MM.1S (cell line): Measurements from ENCODE around the gene CDHR5.

Experiments
- DNase-seq: peaks from one replicate; pipeline ENCODE4 v3.0.0-alpha.2; 2015
- H2AFZ ChIP-seq: fragments of 300-600 bp; sonication (generic); 2 replicates; pipeline ENCODE4 v1.6.0; 2016; ENCODE audit warnings: antibody characterized with exemption, low read length
- H3F3A ChIP-seq: fragments of 300-600 bp; sonication (generic); 2 replicates; pipeline ENCODE4 v1.6.1; 2016; ENCODE audit warnings: mild to moderate bottlenecking, antibody characterized with exemption, low read length, moderate library complexity, mixed read lengths; ENCODE audit not compliant: insufficient read depth
- H3K27ac ChIP-seq: fragments of 300-600 bp; sonication (generic); 2 replicates; pipeline ENCODE4 v1.5.1; 2016; ENCODE audit warnings: mild to moderate bottlenecking, low read length
- H3K27me3 ChIP-seq: fragments of 300-600 bp; sonication (generic); replicated peaks from 2 replicates; pipeline ENCODE4 v1.6.0; 2016; ENCODE audit warnings: low read length; ENCODE audit not compliant: insufficient read depth
- H3K36me3 ChIP-seq: fragments of 300-600 bp; sonication (generic); replicated peaks from 2 replicates; pipeline ENCODE4 v1.6.1; 2016; ENCODE audit warnings: mild to moderate bottlenecking, low read length, mixed read lengths; ENCODE audit not compliant: insufficient read depth
- H3K4me1 ChIP-seq: fragments of 300-600 bp; sonication (generic); 2 replicates; pipeline ENCODE4 v1.6.1; 2016; ENCODE audit warnings: low read length, mixed read lengths
- H3K4me2 ChIP-seq: fragments of 300-600 bp; sonication (generic); 2 replicates; pipeline ENCODE4 v1.6.0; 2016; ENCODE audit warnings: low read depth, low read length
- H3K4me3 ChIP-seq: fragments of 300-600 bp; sonication (generic); 2 replicates; pipeline ENCODE4 v1.5.1; 2016; ENCODE audit warnings: low read length, mixed read lengths
- H3K79me2 ChIP-seq: fragments of 300-600 bp; sonication (generic); 2 replicates; pipeline ENCODE4 v1.6.1; 2016; ENCODE audit warnings: mixed run types, low read length, mixed read lengths
- H3K9ac ChIP-seq: fragments of 300-600 bp; sonication (generic); 2 replicates; pipeline ENCODE4 v1.6.1; 2016; ENCODE audit warnings: low read length, mixed read lengths
- H3K9me2 ChIP-seq: fragments of 300-600 bp; sonication (generic); replicated peaks from 2 replicates; pipeline ENCODE4 v1.6.1; 2016; ENCODE audit warnings: mild to moderate bottlenecking, low read length, mixed read lengths; ENCODE audit not compliant: insufficient read depth
- H3K9me3 ChIP-seq: fragments of 300-600 bp; sonication (generic); replicated peaks from 2 replicates; pipeline ENCODE4 v1.6.1; 2016; ENCODE audit warnings: mild to moderate bottlenecking, low read length, mixed read lengths; ENCODE audit not compliant: insufficient read depth
- H4K20me1 ChIP-seq: fragments of 300-600 bp; sonication (generic); 2 replicates; pipeline ENCODE4 v1.6.1; 2016; ENCODE audit warnings: mild to moderate bottlenecking, low read length, moderate library complexity, mixed read lengths; ENCODE audit not compliant: insufficient read depth
- EZH2 ChIP-seq: fragments of 300-600 bp; sonication (generic); optimal IDR thresholded peaks from 2 replicates; pipeline ENCODE3; 2017; ENCODE audit warnings: low read depth, mild to moderate bottlenecking, antibody characterized with exemption, low read length, mixed read lengths
- EZH2phosphoT487 ChIP-seq: fragments of 300-600 bp; sonication (generic); IDR thresholded peaks from 2 replicates; pipeline ENCODE4 v1.6.1; 2018; ENCODE audit warnings: antibody characterized with exemption, low read length
- TF ChIP-seq, protein P1 (sequence below): fragments of 300-600 bp; sonication (generic); IDR thresholded peaks from 2 replicates; pipeline ENCODE4 v1.5.1; 2016; ENCODE audit warnings: antibody characterized with exemption, low read length, mixed read lengths

Gene CDHR5

DNA sequence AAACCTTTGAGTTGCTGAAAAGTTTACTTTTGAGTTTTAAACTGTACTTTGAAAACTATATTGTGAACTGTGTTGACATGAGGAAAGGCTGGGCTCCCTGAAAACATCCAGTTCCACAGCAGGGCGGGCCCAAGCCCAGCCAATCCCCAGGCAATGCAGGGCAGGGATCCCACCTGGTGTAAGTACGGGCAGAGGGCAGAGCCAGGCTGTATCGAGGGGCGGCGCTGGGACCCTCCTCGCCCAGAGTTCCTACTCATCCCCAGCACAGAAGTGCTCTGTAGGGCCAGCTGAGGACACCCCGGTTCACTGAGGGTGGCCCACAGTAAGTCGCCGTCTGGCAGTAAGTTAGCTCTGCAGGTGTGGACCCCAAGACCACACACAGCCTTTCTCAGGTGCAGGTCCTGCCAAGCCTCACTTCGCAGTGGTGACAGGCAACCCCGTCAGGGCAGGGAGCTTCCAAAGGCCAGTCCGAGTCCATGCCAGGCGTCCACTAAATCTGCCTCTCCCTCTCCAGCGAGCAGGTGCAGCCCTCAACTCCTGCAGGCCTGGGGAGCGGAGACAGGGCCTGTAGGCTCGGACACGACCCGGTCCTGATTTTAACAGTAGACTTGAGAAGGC is 57.6 kb downstream of the CDHR5 start:
- peak overlapping the region; percentile 72 for H3K4me3 ChIP-seq

More for the DNA sequence above, 57.6 kb downstream of the CDHR5 start:
- H3K27ac ChIP-seq: no peak overlapping the region
- peak overlapping the region; percentile 86; the same call in 1 of the 2 replicates for H3K4me2 ChIP-seq
- DNase-seq: peak; percentile 5
- H3K27me3 ChIP-seq: peaks cover 9% of the 10 kb centered on the region
- no peaks in the 10 kb centered on the region for H3K36me3 ChIP-seq
- TF ChIP-seq, protein P1, sequence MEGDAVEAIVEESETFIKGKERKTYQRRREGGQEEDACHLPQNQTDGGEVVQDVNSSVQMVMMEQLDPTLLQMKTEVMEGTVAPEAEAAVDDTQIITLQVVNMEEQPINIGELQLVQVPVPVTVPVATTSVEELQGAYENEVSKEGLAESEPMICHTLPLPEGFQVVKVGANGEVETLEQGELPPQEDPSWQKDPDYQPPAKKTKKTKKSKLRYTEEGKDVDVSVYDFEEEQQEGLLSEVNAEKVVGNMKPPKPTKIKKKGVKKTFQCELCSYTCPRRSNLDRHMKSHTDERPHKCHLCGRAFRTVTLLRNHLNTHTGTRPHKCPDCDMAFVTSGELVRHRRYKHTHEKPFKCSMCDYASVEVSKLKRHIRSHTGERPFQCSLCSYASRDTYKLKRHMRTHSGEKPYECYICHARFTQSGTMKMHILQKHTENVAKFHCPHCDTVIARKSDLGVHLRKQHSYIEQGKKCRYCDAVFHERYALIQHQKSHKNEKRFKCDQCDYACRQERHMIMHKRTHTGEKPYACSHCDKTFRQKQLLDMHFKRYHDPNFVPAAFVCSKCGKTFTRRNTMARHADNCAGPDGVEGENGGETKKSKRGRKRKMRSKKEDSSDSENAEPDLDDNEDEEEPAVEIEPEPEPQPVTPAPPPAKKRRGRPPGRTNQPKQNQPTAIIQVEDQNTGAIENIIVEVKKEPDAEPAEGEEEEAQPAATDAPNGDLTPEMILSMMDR: no peak
- no peak for TF ChIP-seq EZH2phosphoT487
- TF ChIP-seq EZH2: no peak
- H3K9ac ChIP-seq: no peak overlapping the region
- H3K9me3 ChIP-seq: no peaks in the 10 kb centered on the region
- no peaks in the 10 kb centered on the region for H3K9me2 ChIP-seq
- H3K4me1 ChIP-seq: no peaks in the 10 kb centered on the region
- no peak overlapping the region for H2AFZ ChIP-seq
- peaks cover 10% of the 10 kb centered on the region; the same call in 1 of the 2 replicates for H3F3A ChIP-seq
- H3K79me2 ChIP-seq: peaks cover 11% of the 10 kb centered on the region; the same call in 1 of the 2 replicates
- H4K20me1 ChIP-seq: no peaks in the 10 kb centered on the region
